HG03108 (cell line): ENCODE data around the gene ZMIZ1.
"Not testable (repeated sequence)": the region's sequence is repeated elsewhere in the genome, so short reads cannot be mapped to it uniquely, and the experiment has no call there.

Source experiments
- ATAC-seq: cut with Tn5 transposase; IDR thresholded peaks from one replicate; pipeline ENCODE4 v1.9.1; 2021; ENCODE audit warnings: moderate library complexity; ENCODE audit not compliant: unreplicated experiment

Gene ZMIZ1

GRCh38 chr10:79029478-79030390, 39.0 kb upstream of the ZMIZ1 start:
- ATAC-seq, result no peak

GRCh38 chr10:79030705-79031104, 38.1 kb upstream of the ZMIZ1 start:
- ATAC-seq, result no peak

- ATAC-seq, result no peak
Observed at GRCh38 chr10:79031723-79032122, 37.0 kb upstream of the ZMIZ1 start.

GRCh38 chr10:79034271-79034876, 34.4 kb upstream of the ZMIZ1 start:
- no peak for ATAC-seq

GRCh38 chr10:79036416-79036815, 32.4 kb upstream of the ZMIZ1 start:
- not testable (repeated sequence) for ATAC-seq

GRCh38 chr10:79038104-79038840, 30.5 kb upstream of the ZMIZ1 start:
- no peak for ATAC-seq

- no peak for ATAC-seq
Observed at GRCh38 chr10:79038841-79039201, 29.9 kb upstream of the ZMIZ1 start.

GRCh38 chr10:79042639-79043411, 25.9 kb upstream of the ZMIZ1 start:
- ATAC-seq, result no peak

GRCh38 chr10:79044036-79044632, 24.6 kb upstream of the ZMIZ1 start:
- ATAC-seq, result no peak

- no peak for ATAC-seq
Observed at GRCh38 chr10:79044846-79045245, 23.9 kb upstream of the ZMIZ1 start.

- no peak for ATAC-seq
Observed at GRCh38 chr10:79045566-79046175, 23.1 kb upstream of the ZMIZ1 start.

GRCh38 chr10:79046326-79046725, 22.4 kb upstream of the ZMIZ1 start:
- ATAC-seq, result no peak

- ATAC-seq, result no peak
Observed at GRCh38 chr10:79046741-79047583, 21.8 kb upstream of the ZMIZ1 start.

- no peak for ATAC-seq
Observed at GRCh38 chr10:79047584-79047874, 21.2 kb upstream of the ZMIZ1 start.

GRCh38 chr10:79047875-79048638, 20.7 kb upstream of the ZMIZ1 start:
- ATAC-seq, result no peak

- no peak for ATAC-seq
Observed at GRCh38 chr10:79048639-79049550, 19.9 kb upstream of the ZMIZ1 start.
